HL-60/S4 (cell line): Measurements from ENCODE around the gene SPSB4.
"Not testable (repeated sequence)": the region's sequence is repeated elsewhere in the genome, so short reads cannot be mapped to it uniquely, and the experiment has no call there.

Source experiments
- in situ Hi-C: fragments of 300-500 bp; cut with MboI; formaldehyde crosslinking; loops from 2 replicates; pipeline ENCODE4 v1.14.3; 2022; ENCODE audit warnings: low sequenced_read_pairs

SPSB4 gene

GRCh38 chr3:141093971-141094684 lies 43.0 kb downstream of the SPSB4 start:
- in situ Hi-C loops = no loop called here

- in situ Hi-C loops = no loop called here
Observed at GRCh38 chr3:141094790-141095545, 43.8 kb downstream of the SPSB4 start.

- in situ Hi-C loops = no loop called here
Observed at GRCh38 chr3:141095546-141095937, 44.4 kb downstream of the SPSB4 start.

- in situ Hi-C loops = no loop called here
Observed at GRCh38 chr3:141096164-141096563, 45.0 kb downstream of the SPSB4 start.

GRCh38 chr3:141096981-141097380 lies 45.8 kb downstream of the SPSB4 start:
- in situ Hi-C loops = no loop called here

GRCh38 chr3:141100112-141100511 lies 49.0 kb downstream of the SPSB4 start:
- in situ Hi-C loops = no loop called here

- in situ Hi-C loops = no loop called here
Observed at GRCh38 chr3:141100531-141101320, 49.6 kb downstream of the SPSB4 start.

- in situ Hi-C loops = no loop called here
Observed at GRCh38 chr3:141102372-141102771, 51.2 kb downstream of the SPSB4 start.

GRCh38 chr3:141103067-141103466 lies 51.9 kb downstream of the SPSB4 start:
- in situ Hi-C loops = no loop called here

GRCh38 chr3:141103503-141103902 lies 52.4 kb downstream of the SPSB4 start:
- in situ Hi-C loops = no loop called here

GRCh38 chr3:141104151-141104821 lies 53.1 kb downstream of the SPSB4 start:
- in situ Hi-C loops = no loop called here

GRCh38 chr3:141105828-141106628 lies 54.9 kb downstream of the SPSB4 start:
- in situ Hi-C loops = no loop called here

GRCh38 chr3:141106842-141107241 lies 55.7 kb downstream of the SPSB4 start:
- in situ Hi-C loops = no loop called here

- in situ Hi-C loops = no loop called here
Observed at GRCh38 chr3:141108039-141108438, 56.9 kb downstream of the SPSB4 start.

GRCh38 chr3:141109751-141110150 lies 58.6 kb downstream of the SPSB4 start:
- in situ Hi-C loops = no loop called here

GRCh38 chr3:141110322-141110721 lies 59.2 kb downstream of the SPSB4 start:
- in situ Hi-C loops = no loop called here

- in situ Hi-C loops = no loop called here
Observed at GRCh38 chr3:141111364-141112155, 60.4 kb downstream of the SPSB4 start.

GRCh38 chr3:141112686-141113297 lies 61.6 kb downstream of the SPSB4 start:
- in situ Hi-C loops = no loop called here

GRCh38 chr3:141113680-141114079 lies 62.5 kb downstream of the SPSB4 start:
- in situ Hi-C loops = not testable (repeated sequence)
